K562 (cell line): ENCODE data around the gene CFAP141. TPM values are rescaled to one million over a fixed set of nuclear protein-coding genes. Genes with fewer than 3 reads are reported as not detected.

Source experiments
- BHLHE40 ChIP-seq: IDR thresholded peaks from 2 replicates; pipeline ENCODE4 v1.6.1; 2011; ENCODE audit warnings: low read length, improper control_type of control experiment
- BMI1 ChIP-seq: fragments of 150-350 bp; IDR thresholded peaks from 2 replicates; pipeline ENCODE4 v1.6.1; 2014; ENCODE audit warnings: low read length
- CXXC5 ChIP-seq: fragments of 250-450 bp; sonication (Bioruptor Pico); IDR thresholded peaks from 2 replicates; pipeline ENCODE4 v1.8.0; 2022; ENCODE audit warnings: inconsistent platforms, mild to moderate bottlenecking, moderate library complexity
- ERF ChIP-seq: fragments of 450-650 bp; formaldehyde crosslinking; IDR thresholded peaks from 2 replicates; pipeline ENCODE4 v1.4.0; 2020; ENCODE audit warnings: mild to moderate bottlenecking, mixed read lengths
- FOXA1 ChIP-seq: fragments of 450-650 bp; IDR thresholded peaks from 2 replicates; pipeline ENCODE4 v1.6.1; 2016; ENCODE audit warnings: mild to moderate bottlenecking, borderline replicate concordance
- MAZ ChIP-seq, 2 experiments: fragments of 450-650 bp in 1 of 2; sonication (generic) in 1 of 2; formaldehyde crosslinking; IDR thresholded peaks in 1 of 2; conservative IDR thresholded peaks in 1 of 2; 2 replicates each; pipeline versions ENCODE4 v1.4.0 to v1.5.0; 2020; ENCODE audit warnings: mild to moderate bottlenecking in 1 of 2, missing genetic modification reagents in 1 of 2
- MNT ChIP-seq, 2 experiments: fragments of 450-650 bp; conservative IDR thresholded peaks; 2 replicates each; pipeline ENCODE4 v1.6.1; 2017; ENCODE audit warnings: mild to moderate bottlenecking in 2 of 2, moderate library complexity in 2 of 2
- NELFE ChIP-seq: IDR thresholded peaks from 2 replicates; pipeline ENCODE4 v1.6.1; 2011; ENCODE audit warnings: mild to moderate bottlenecking; ENCODE audit not compliant: insufficient read depth, insufficient read length
- NFYB ChIP-seq: IDR thresholded peaks from 2 replicates; pipeline ENCODE4 v1.6.1; 2011; ENCODE audit warnings: mild to moderate bottlenecking, moderate library complexity; ENCODE audit not compliant: insufficient read length; ENCODE audit errors: extremely low read depth
- PHTF2 ChIP-seq: fragments of 250-450 bp; sonication (Bioruptor Pico); IDR thresholded peaks from 2 replicates; pipeline ENCODE4 v1.5.0; 2021; ENCODE audit warnings: mild to moderate bottlenecking
- SIN3A ChIP-seq, 2 experiments: fragments of 150-350 bp in 1 of 2; IDR thresholded peaks; 2 replicates each; pipeline ENCODE4 v1.6.1; 2011 to 2016; ENCODE audit warnings: borderline replicate concordance in 2 of 2, low read depth in 2 of 2, low read length in 2 of 2, mild to moderate bottlenecking in 2 of 2, moderate library complexity in 2 of 2; ENCODE audit not compliant: control insufficient read depth in 1 of 2
- SIX5 ChIP-seq, 2 experiments: IDR thresholded peaks; 2 replicates each; pipeline ENCODE4 v1.6.1; 2011; ENCODE audit warnings: low read length in 2 of 2, borderline replicate concordance in 1 of 2, low read depth in 1 of 2, mild to moderate bottlenecking in 1 of 2, moderate library complexity in 1 of 2; ENCODE audit not compliant: insufficient read depth in 1 of 2
- SMARCA4 ChIP-seq: fragments of 450-650 bp; IDR thresholded peaks from 2 replicates; pipeline ENCODE4 v1.6.1; 2016
- YY1 ChIP-seq, 3 experiments: IDR thresholded peaks; 2 replicates each; pipeline ENCODE4 v1.6.1; 2011; ENCODE audit warnings: low read length in 2 of 3, mild to moderate bottlenecking in 2 of 3, moderate library complexity in 2 of 3, borderline replicate concordance in 1 of 3, control low read depth in 1 of 3, low read depth in 1 of 3; ENCODE audit not compliant: insufficient read depth in 3 of 3, insufficient replicate concordance in 2 of 3, control insufficient read depth in 1 of 3, insufficient read length in 1 of 3; ENCODE audit errors: extremely low read depth in 1 of 3
- ZBTB26 ChIP-seq: fragments of 450-650 bp; formaldehyde crosslinking; IDR thresholded peaks from 2 replicates; pipeline ENCODE4 v1.4.0; 2022; ENCODE audit warnings: missing genetic modification characterization
- ZBTB43 ChIP-seq: sonication (generic); formaldehyde crosslinking; IDR thresholded peaks from 2 replicates; pipeline ENCODE4 v1.8.0; 2023; ENCODE audit warnings: mild to moderate bottlenecking, missing genetic modification reagents
- ZNF24 ChIP-seq: fragments of 450-650 bp; IDR thresholded peaks from 2 replicates; pipeline ENCODE4 v1.6.1; 2016
- ZNF347 ChIP-seq: fragments of 450-650 bp; formaldehyde crosslinking; IDR thresholded peaks from 2 replicates; pipeline ENCODE4 v1.4.0; 2020; ENCODE audit warnings: low read depth, mild to moderate bottlenecking, moderate library complexity
- polyA plus RNA-seq, 8 experiments: library from polyadenylated mRNA; depleted of rRNA in 4 of 8; stranded (reverse) in 5 of 8; unstranded in 3 of 8; fragments of >200 nt; fragmentation: Nextera tagmentation in 2 of 8; fragmentation: Illumina TruSeq in 1 of 8; extraction: Ambion mirVana in 2 of 8; extraction: Trizol in 1 of 8; gene quantifications; 2 replicates each; pipeline versions ENCODE4 v1.2.1 to v1.2.3, GENCODE V29; 2011 to 2014; ENCODE audit warnings: inconsistent platforms in 1 of 8, missing spikeins in 1 of 8
- total RNA-seq, 7 experiments: library from RNA; depleted of rRNA in 6 of 7; stranded (reverse); fragments of >200 nt in 6 of 7; fragmentation: Illumina TruSeq in 2 of 7; extraction: Trizol in 2 of 7; gene quantifications; 2 replicates each; pipeline versions ENCODE4 v1.2.1 to v1.2.3, GENCODE V29; 2011 to 2021; ENCODE audit warnings: low replicate concordance in 1 of 7
- TF ChIP-seq, protein P1 (sequence below): sonication (generic); formaldehyde crosslinking; IDR thresholded peaks from 2 replicates; pipeline ENCODE4 v1.5.0; 2020; ENCODE audit warnings: missing genetic modification reagents
- TF ChIP-seq, protein P2 (sequence below): fragments of 250-450 bp; sonication (Bioruptor Pico); IDR thresholded peaks from 2 replicates; pipeline ENCODE4 v1.5.0; 2020; ENCODE audit warnings: mild to moderate bottlenecking

CFAP141 gene
- total and polyA plus RNA-seq, 9 of the 15 experiments (the other 6 are each of a cell fraction or from before 2014, with no cell fraction given), result not detected

DNA sequence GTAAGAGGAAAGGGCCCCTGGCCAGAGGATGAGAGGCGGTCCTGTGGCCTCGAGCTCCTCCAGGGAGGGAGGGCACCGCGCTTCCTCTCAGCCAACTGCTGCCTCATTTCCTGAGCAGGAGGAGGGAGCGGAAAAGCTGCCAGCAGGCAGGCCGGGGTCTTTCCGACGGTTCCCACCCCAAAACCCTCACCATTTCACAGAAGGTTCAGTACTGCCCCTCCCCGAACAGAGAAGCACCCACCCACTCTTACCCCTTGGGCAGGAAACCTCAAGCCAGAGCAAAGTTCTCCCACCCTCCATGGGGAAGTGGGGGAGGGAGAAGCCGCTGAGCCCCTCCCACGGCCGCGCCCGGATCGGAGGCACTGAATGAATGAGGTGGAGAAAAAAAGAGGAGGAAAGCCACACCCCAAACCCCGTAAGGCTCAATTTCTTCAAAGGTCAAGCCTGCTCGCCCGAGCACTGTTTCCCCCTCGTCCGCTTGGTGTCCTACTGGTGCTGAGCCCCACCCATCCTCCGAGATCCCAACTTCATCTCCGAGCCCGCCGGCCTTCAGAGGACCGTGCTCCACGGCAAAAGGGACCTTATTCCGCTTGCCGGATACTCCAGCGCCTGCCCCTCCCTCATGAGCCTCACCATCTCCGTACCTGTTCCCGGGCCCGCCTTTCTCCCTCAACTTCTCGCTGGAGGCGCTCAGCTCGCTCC lies 23.6 kb downstream of the CFAP141 start (continued):
- TF ChIP-seq, protein P1, sequence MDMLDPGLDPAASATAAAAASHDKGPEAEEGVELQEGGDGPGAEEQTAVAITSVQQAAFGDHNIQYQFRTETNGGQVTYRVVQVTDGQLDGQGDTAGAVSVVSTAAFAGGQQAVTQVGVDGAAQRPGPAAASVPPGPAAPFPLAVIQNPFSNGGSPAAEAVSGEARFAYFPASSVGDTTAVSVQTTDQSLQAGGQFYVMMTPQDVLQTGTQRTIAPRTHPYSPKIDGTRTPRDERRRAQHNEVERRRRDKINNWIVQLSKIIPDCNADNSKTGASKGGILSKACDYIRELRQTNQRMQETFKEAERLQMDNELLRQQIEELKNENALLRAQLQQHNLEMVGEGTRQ, result no peak
- TF ChIP-seq SIN3A (IDR thresholded peaks at IDR 0.05; ENCODE audit: borderline replicate concordance in 2 of 2, control insufficient read depth in 1 of 2, low read depth in 2 of 2, low read length in 2 of 2), result peak in 1 of 2 experiments; percentile 65; a peak in 2 of 4 replicates
- no peak for TF ChIP-seq NFYB
- TF ChIP-seq ZNF24, result peak; percentile 86
- TF ChIP-seq YY1 (IDR thresholded peaks at IDR 0.05; ENCODE audit: borderline replicate concordance in 1 of 3, control insufficient read depth in 1 of 3, extremely low read depth in 1 of 3, insufficient read depth in 3 of 3, insufficient read length in 1 of 3, insufficient replicate concordance in 2 of 3, low read depth in 1 of 3, low read length in 2 of 3), result peak in 1 of 3 experiments; percentile 11
- TF ChIP-seq NELFE, result no peak
- 0 out of 2 replicates have a peak, but pooled peaks have one; percentile 31 for TF ChIP-seq ZBTB43 (CRISPR knock-in tag)
- no peak for TF ChIP-seq BHLHE40
- TF ChIP-seq SIX5 (IDR thresholded peaks at IDR 0.05; ENCODE audit: borderline replicate concordance in 1 of 2, insufficient read depth in 1 of 2, low read depth in 1 of 2, low read length in 2 of 2), result no peak
- TF ChIP-seq, protein P2, sequence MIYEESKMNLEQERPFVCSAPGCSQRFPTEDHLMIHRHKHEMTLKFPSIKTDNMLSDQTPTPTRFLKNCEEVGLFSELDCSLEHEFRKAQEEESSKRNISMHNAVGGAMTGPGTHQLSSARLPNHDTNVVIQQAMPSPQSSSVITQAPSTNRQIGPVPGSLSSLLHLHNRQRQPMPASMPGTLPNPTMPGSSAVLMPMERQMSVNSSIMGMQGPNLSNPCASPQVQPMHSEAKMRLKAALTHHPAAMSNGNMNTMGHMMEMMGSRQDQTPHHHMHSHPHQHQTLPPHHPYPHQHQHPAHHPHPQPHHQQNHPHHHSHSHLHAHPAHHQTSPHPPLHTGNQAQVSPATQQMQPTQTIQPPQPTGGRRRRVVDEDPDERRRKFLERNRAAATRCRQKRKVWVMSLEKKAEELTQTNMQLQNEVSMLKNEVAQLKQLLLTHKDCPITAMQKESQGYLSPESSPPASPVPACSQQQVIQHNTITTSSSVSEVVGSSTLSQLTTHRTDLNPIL (CRISPR knock-in tag), result 0 out of 2 replicates have a peak, but pooled peaks have one; percentile 18
- no peak for TF ChIP-seq BMI1
- TF ChIP-seq ZNF347, result no peak
- TF ChIP-seq FOXA1, result no peak
- TF ChIP-seq CXXC5 (CRISPR knock-in tag), result peak; percentile 31
- TF ChIP-seq ERF, result 0 out of 2 replicates have a peak, but pooled peaks have one; percentile 74
- TF ChIP-seq SMARCA4, result no peak; the same call in none of the 2 replicates
- no peak for TF ChIP-seq ZBTB26
- peak; percentile 88; the same call in 1 of the 2 replicates for TF ChIP-seq PHTF2
- TF ChIP-seq MNT (conservative IDR thresholded peaks at IDR 0.05), result peak; percentile 62 to 86; a peak in 3 of 4 replicates
- TF ChIP-seq MAZ (CRISPR knock-in tag; conservative IDR thresholded peaks at IDR 0.05 in 1 of 2, IDR thresholded peaks at IDR 0.05 in 1 of 2), result peak in 1 of 2 experiments; percentile 49
